CD4-positive, alpha-beta T cell treated with Interleukin-17A for 4 hours (primary cell): Measurements from ENCODE around the gene EEFSEC.

Source experiments
- DNase-seq: peaks from one replicate; pipeline ENCODE4 v3.0.0-alpha.2; 2020; ENCODE audit warnings: mixed read lengths

EEFSEC gene

GRCh38 chr3:128415773-128416577 is 262.7 kb downstream of the EEFSEC start:
- DNase-seq, result no peak

- no peak for DNase-seq
Observed at GRCh38 chr3:128416578-128417211, 263.4 kb downstream of the EEFSEC start.

GRCh38 chr3:128418900-128419299 is 265.6 kb downstream of the EEFSEC start:
- DNase-seq, result no peak

DNA sequence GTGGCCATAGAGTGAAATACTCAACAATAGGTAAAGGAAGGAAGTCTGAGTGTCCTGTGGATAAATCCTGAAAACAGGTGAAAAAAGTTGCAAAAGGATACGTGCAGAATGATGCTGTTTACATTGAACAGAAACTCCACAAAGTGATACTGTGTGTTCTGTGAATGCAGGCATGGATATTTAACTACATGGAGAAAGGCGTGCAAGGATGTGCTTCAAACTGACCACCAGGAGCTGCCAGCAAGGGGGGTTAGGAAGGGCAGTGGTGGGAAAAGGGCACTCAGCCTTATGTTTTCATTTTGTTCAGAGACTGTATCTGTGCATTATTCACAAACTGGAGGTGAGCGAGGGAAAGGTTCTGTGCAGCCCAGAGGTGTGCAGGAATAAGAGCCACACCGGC is 266.0 kb downstream of the EEFSEC start:
- DNase-seq, result no peak

GRCh38 chr3:128420289-128420688 is 267.0 kb downstream of the EEFSEC start:
- no peak for DNase-seq

DNA sequence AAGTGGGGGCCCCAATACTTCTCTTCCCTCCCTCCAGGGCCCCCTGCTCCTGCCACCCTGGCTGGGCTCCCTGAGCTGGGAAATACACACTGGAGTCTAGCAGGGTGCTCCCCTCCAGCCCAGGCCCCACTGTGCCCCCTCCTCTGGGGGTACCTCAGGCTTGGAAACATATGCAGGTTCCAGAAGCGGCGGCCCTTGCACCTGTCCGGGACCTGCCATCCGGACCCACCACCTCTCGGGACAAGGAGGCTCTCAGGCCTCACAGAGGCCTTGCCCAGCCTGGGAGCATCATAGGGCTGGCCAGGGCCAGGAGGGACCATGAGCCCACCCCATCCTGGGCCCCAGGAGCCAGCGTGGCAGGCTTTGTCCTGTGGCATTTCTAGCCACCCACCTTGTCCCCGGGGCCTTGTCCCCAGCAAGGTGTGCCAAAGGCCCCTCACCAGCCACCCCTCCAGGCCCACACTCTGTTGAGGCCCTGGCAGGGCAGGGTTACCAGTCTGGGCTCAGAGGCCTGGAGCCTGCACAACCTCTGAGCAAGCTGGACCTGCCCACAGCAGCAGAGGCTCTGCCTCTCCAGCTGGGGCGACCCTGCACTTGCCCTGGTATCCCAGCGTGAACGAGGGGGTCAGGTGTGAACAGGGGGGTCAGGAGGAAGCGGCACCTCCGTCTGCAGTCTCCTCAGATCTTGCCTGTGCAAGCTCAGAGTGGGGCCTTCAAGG is 267.6 kb downstream of the EEFSEC start:
- DNase-seq, result no peak

DNA sequence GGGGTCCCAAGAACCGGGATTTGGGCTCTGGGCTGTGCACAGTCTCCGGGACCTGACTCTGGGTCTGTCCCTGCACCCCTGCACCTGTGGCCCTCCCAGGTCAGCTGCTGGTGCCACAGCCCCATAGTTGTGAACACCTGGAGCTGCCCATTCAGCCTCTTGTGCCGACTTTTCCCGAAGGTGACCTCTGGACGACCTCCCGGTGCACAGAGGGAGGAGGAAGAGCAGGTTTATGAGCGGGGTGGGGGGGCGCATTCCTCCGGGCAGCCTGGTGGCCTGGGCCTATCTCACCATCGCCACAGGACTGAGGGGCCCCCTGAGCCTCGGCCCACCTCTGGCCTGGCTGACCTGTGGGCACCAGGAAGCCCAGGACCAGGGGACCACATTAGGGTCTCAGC is 268.2 kb downstream of the EEFSEC start:
- DNase-seq, result no peak

- DNase-seq, result no peak
Observed at GRCh38 chr3:128421966-128422365, 268.7 kb downstream of the EEFSEC start.

DNA sequence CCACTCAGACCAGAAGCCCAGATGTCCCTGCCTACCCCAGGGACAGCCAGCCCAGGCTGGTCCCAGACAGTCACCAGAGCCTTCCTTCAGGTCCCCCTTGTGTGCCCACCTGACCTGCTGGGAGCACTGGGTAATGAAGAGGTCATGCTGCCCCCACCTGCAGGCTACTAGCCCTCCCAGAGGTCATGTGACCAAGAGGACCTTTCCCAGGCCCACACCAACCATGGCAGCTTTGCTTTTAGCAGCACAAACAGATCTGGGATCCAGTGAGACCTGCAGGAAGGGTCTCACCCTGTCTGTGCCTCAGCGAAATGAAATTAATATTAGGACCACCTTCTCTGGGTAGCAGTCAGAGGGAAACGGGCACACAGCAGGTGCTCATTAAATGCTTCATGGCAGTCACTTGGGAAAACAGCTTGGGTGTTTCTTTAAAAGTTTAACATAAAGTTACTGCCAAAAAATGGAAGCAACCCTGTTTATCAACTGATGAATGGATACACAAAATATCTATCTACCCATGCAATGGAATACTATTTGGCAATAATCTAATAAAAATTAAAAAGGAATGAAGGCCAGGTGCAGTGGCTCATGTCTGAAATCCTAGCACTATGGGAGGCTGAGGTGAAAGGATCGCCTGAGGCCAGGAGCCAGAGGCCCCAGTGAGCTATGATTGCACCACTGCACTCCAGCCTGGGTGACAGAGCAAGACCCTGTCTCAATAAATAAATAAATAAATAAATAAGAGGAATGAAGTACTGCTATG is 269.7 kb downstream of the EEFSEC start:
- no peak for DNase-seq

GRCh38 chr3:128423525-128424147 is 270.4 kb downstream of the EEFSEC start:
- no peak for DNase-seq

- DNase-seq, result no peak
Observed at GRCh38 chr3:128424508-128425069, 271.3 kb downstream of the EEFSEC start.

- DNase-seq, result no peak
Observed at GRCh38 chr3:128425142-128425845, 272.0 kb downstream of the EEFSEC start.

DNA sequence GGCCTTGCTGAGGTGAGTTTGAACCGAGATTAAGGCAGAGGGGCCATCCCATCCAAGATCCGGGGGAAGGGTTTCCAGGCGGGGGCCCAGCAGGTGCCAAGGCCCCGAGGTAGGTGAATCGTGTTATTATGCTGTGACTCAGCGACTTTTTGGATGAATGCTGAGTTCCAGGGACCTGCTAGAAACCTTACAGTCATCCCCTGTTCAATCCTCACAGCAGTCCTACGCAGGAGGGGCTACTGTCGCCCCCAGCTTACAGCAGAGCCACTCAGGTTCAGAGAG is 272.5 kb downstream of the EEFSEC start:
- DNase-seq, result no peak

- peak; percentile 63 for DNase-seq
Observed at GRCh38 chr3:128426128-128426921, 273.0 kb downstream of the EEFSEC start.

- DNase-seq, result no peak
Observed at GRCh38 chr3:128427175-128427857, 274.0 kb downstream of the EEFSEC start.

DNA sequence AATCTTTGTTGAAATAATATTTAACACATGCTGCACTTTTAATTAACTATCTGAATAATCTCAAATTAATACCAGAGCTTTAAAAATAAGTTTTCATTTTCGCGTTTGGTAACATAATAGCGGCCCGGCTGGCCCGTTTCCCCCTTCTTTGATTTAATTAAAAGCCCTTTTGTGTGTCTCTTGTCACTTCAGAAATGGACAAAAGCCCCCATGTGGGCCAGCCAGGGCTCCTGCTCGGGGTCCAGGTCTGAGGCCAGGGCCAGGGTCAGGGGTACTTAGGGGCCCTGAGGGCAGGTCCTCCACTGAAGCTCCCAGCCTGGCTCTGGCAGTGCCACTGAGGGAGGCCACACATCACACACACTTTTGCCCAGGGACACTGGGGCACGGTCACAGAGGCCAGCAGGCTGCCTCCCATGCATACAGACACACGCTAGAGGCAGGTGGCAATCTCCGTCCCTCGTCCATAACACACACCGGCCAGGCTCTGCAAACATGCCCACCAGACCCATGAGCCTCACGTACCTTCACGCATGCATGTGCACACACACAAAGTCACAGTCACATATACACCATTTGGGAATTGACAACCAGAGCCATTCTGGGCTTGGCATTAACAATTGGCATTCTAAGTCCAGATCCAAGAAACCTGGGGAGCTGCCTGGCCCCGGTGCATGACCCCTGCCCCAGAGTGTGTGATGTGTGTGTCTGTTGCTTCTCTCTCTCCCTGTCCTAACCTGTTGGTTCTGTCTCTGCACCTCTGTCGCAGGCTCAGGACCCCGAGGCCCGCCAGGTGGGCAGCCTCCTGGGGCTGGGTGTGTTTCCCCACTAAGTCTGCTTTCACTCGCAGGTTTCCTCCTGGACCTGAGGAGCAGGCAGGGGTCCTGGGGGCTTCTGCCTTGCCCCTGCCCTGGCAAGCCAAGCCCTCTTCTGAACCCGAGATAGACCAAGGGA is 274.9 kb downstream of the EEFSEC start:
- DNase-seq, result no peak

DNA sequence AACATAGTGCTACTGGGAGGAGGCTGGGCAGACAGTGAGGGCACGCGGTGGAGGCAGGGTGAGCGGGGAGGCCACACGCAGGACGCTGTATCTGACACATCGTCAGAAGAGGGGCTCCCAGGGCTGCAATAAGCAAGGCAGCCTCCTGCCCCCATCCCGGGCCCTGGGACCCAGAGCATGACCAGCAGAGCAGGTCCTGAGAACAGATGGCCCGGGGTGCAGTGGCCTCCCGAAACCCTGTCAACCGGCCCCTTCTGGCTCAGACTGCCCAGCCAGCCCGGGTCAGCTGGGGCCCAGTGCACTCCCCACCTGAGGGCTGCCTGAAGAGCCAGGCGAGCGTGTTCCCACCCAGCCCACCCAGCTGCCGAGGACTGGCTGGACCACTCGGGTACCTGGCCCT is 276.0 kb downstream of the EEFSEC start:
- DNase-seq, result no peak

- DNase-seq, result no peak
Observed at GRCh38 chr3:128429751-128430150, 276.5 kb downstream of the EEFSEC start.

GRCh38 chr3:128430301-128430700 is 277.0 kb downstream of the EEFSEC start:
- no peak for DNase-seq
